Heart left ventricle (tissue), 16 donors: ENCODE results near the gene COX7A2. TPM values are rescaled to one million over a fixed set of nuclear protein-coding genes. Genes with fewer than 3 reads are reported as not detected.

Source experiments
- ATAC-seq, 4 donors: fragments of 200-7000 bp; cut with Tn5 transposase; one replicate each; pipeline ENCODE4 v1.9.1; 2020 to 2022; ENCODE audit warnings: moderate library complexity in 4 of 4, mild to moderate bottlenecking in 3 of 4, moderate number of reproducible peaks in 1 of 4
- DNase-seq, 5 donors: peaks; one replicate each; pipeline ENCODE4 v3.0.0-alpha.2; 2020
- H3K27ac ChIP-seq, 12 donors: fragments of 200-600 bp; sonication (generic) in 4 of 12; one replicate each; pipeline versions ENCODE4 v1.5.0 to v1.8.0; 2016 to 2022; ENCODE audit warnings: mild to moderate bottlenecking in 2 of 12
- H3K27me3 ChIP-seq, 9 donors: fragments of 200-600 bp; sonication (generic) in 2 of 9; one replicate each; pipeline versions ENCODE4 v1.5.1 to v1.8.0; 2016 to 2022; ENCODE audit warnings: mild to moderate bottlenecking in 3 of 9
- H3K36me3 ChIP-seq, 9 donors: fragments of 200-600 bp; sonication (generic) in 2 of 9; one replicate each; pipeline versions ENCODE4 v1.5.0 to v1.8.0; 2018 to 2022; ENCODE audit warnings: mild to moderate bottlenecking in 2 of 9
- H3K4me1 ChIP-seq, 12 donors: fragments of 200-600 bp; sonication (generic) in 4 of 12; one replicate each; pipeline versions ENCODE4 v1.5.0 to v1.8.0; 2016 to 2022; ENCODE audit warnings: mild to moderate bottlenecking in 3 of 12
- H3K4me3 ChIP-seq, 12 donors: fragments of 200-600 bp; sonication (generic) in 4 of 12; one replicate each; pipeline versions ENCODE4 v1.5.0 to v1.8.0; 2017 to 2022; ENCODE audit warnings: mild to moderate bottlenecking in 9 of 12, moderate library complexity in 4 of 12
- H3K9me3 ChIP-seq, 12 donors: fragments of 200-600 bp; sonication (generic) in 4 of 12; one replicate each; pipeline versions ENCODE4 v1.5.0 to v1.8.0; 2016 to 2022; ENCODE audit warnings: mild to moderate bottlenecking in 1 of 12
- CTCF ChIP-seq, 12 donors: fragments of 200-600 bp; sonication (generic) in 4 of 12; IDR thresholded peaks; one replicate each; pipeline versions ENCODE4 v1.5.0 to v1.8.0; 2018 to 2022; ENCODE audit warnings: antibody characterized with exemption in 12 of 12, mild to moderate bottlenecking in 5 of 12
- POLR2A ChIP-seq, 2 donors: fragments of 450-650 bp; IDR thresholded peaks; one replicate each; pipeline ENCODE4 v1.6.1; 2017; ENCODE audit warnings: antibody characterized with exemption in 2 of 2, mild to moderate bottlenecking in 2 of 2, moderate library complexity in 2 of 2
- WGBS, 4 donors: extraction: QIAGEN DNeasy Blood & Tissue Kit in 2 of 4; methylation state at CpG; one replicate each; pipeline versions ENCODE4 v1.1.5 to v1.1.7; 2013 to 2018; 5-methylcytosine and 5-hydroxymethylcytosine counted together
- intact Hi-C, 10 donors: fragments of 100-400 bp; cut with DNase I; formaldehyde crosslinking; loops; one replicate each; pipeline versions ENCODE4 v1.11.1 to v1.14.2; 2022
- polyA plus RNA-seq, 2 donors: library from polyadenylated mRNA; stranded (reverse); fragments of 200-250 nt; gene quantifications; one replicate each; pipeline ENCODE4 v1.2.3, GENCODE V29; 2013
- total RNA-seq, 9 donors: library from RNA; depleted of rRNA in 2 of 9; stranded (reverse); fragments of >200 nt in 2 of 9; fragmentation: NEBNext Ultra II Directional in 3 of 9; extraction: Animal tissue kit (Norgen Biotek cat#: 25700) in 3 of 9; gene quantifications; one replicate each; pipeline versions ENCODE4 v1.1.0 to v1.2.4, GENCODE V29; 2016 to 2023
- donor health status: ischemic (EF 13 %, LVEDD 7.1; RV severe dilation, severe dysfunction).
- donor health status: healthy with polysubstance abuse.
- donor health status: DM: no; HTN: yes; CAD: no.
- donor health status: DM: no; HTN: no; CAD: no.
- donor health status: ischemic (EF 25% LVEDD 6.9; RV normal size, moderate dysfunction).
- donor health status: ischemic (EF 25% LVEDD 5.7; RV mildly dilated, moderate dysfunction).
- donor health status: healthy.
- donor health status: DM: yes; HTN: yes; CAD: no.
- donor health status: ischemic (EF 35%, LVEDD 5.7; RV mildly dilated, moderate dysfunction).
- donor health status: nonischemic (EF 11% LVEDD 7.7; RV severe dilation, severe dysfunction).
- donor health status: DM: yes; HTN: yes; CAD: no.
- donor health status: PGD.
- donor health status: ischemic (EF 29% LVEDD 5.4; RV normal size, mild dysfunction).
- donor health status: nonischemic (EF 23%, LVEDD 6.1; RV moderate dilation, normal function).

COX7A2 gene
- total and polyA plus RNA-seq, 11 donors, result 646 to 1,466 (median 1,110) TPM

GRCh38 chr6:75268988-75269354 lies 25.4 kb upstream of the COX7A2 start:
- no peak for TF ChIP-seq POLR2A (IDR thresholded peaks at IDR 0.05)
- no peak for TF ChIP-seq CTCF (IDR thresholded peaks at IDR 0.05)
- Histone ChIP-seq H3K27ac (no peak overlapping the region), H3K36me3 (peaks cover 0 to 31% (median 17%) of the 10 kb centered on the region in 9 donors), H3K27me3 (no peaks in the 10 kb centered on the region), H3K4me3 (no peak overlapping the region), H3K4me1 (peaks cover 0 to 60% (median 23%) of the 10 kb centered on the region in 12 donors), H3K9me3 (peaks cover 0 to 5% (median 0%) of the 10 kb centered on the region in 12 donors)
- WGBS, 4 donors, result 89 to 96% (median 92%) methylated on average over 4 of the region's 4 CpGs
- intact Hi-C loops, result loop anchor here in 4 of 10 donors (2.0 to 5.0 kb wide), 3 partner anchors 238 to 258 kb away; no protein-coding TSS in a partner anchor
- DNase-seq (no peak), ATAC-seq (no peak)

GRCh38 chr6:75268121-75268987 lies 24.8 kb upstream of the COX7A2 start:
- H3K4me1 ChIP-seq, result peaks cover 0 to 60% (median 24%) of the 10 kb centered on the region in 12 donors
- H3K9me3 ChIP-seq, result peaks cover 0 to 5% (median 0%) of the 10 kb centered on the region in 12 donors
- H3K36me3 ChIP-seq, result peaks cover 0 to 37% (median 23%) of the 10 kb centered on the region in 9 donors
- no peak for TF ChIP-seq CTCF (IDR thresholded peaks at IDR 0.05)
- no peak for TF ChIP-seq POLR2A (IDR thresholded peaks at IDR 0.05)
- DNase-seq (no peak), ATAC-seq (peak in 2 of 4 donors; percentile 23 to 29)
- intact Hi-C loops, result loop anchor here in 4 of 10 donors (2.0 to 5.0 kb wide), 3 partner anchors 239 to 259 kb away; no protein-coding TSS in a partner anchor
- 74 to 82% (median 79%) methylated on average over 5 of the region's 5 CpGs for WGBS, 4 donors
- H3K4me3 ChIP-seq, result no peak overlapping the region
- no peaks in the 10 kb centered on the region for H3K27me3 ChIP-seq
- peak overlapping the region in 3 of 12 donors; percentile 30 to 54 (median 31) for H3K27ac ChIP-seq

- WGBS, 4 donors, result 18 to 32% (median 24%) methylated on average over 4 of the region's 4 CpGs
- ATAC-seq, result peak in 2 of 4 donors; percentile 30 to 52
- Histone ChIP-seq H3K27me3 (no peaks in the 10 kb centered on the region), H3K4me1 (peaks cover 0 to 55% (median 22%) of the 10 kb centered on the region in 12 donors), H3K4me3 (no peak overlapping the region), H3K9me3 (peaks cover 0 to under 1% (median 0%) of the 10 kb centered on the region in 12 donors), H3K27ac (peak overlapping the region in 2 of 12 donors; percentile 31 to 54), H3K36me3 (peaks cover 0 to 46% (median 31%) of the 10 kb centered on the region in 9 donors)
- intact Hi-C loops, result loop anchor here in 7 of 10 donors (2.0 to 5.0 kb wide), 4 partner anchors 240 to 260 kb away; no protein-coding TSS in a partner anchor
- no peak for TF ChIP-seq CTCF (IDR thresholded peaks at IDR 0.05)
- no peak for TF ChIP-seq POLR2A (IDR thresholded peaks at IDR 0.05)
- no peak for DNase-seq
These were observed 23.9 kb upstream of the COX7A2 start for GRCh38 chr6:75267461-75267860.

GRCh38 chr6:75266716-75267291 lies 23.2 kb upstream of the COX7A2 start:
- Histone ChIP-seq H3K4me3 (no peak overlapping the region), H3K36me3 (peaks cover 0 to 49% (median 33%) of the 10 kb centered on the region in 9 donors), H3K4me1 (peaks cover 0 to 48% (median 21%) of the 10 kb centered on the region in 12 donors), H3K9me3 (no peaks in the 10 kb centered on the region), H3K27ac (no peak overlapping the region), H3K27me3 (no peaks in the 10 kb centered on the region)
- no peak for TF ChIP-seq POLR2A (IDR thresholded peaks at IDR 0.05)
- TF ChIP-seq CTCF (IDR thresholded peaks at IDR 0.05), result peak; percentile 69 to 93 (median 86)
- ATAC-seq, result peak in 3 of 4 donors; percentile 68 to 70 (median 70)
- no peak for DNase-seq
- intact Hi-C loops, result loop anchor here in 8 of 10 donors (1.0 to 5.0 kb wide), 5 partner anchors 240 to 260 kb away; no protein-coding TSS in a partner anchor
- WGBS, 4 donors, result 45 to 56% (median 52%) methylated on average over 2 of the region's 2 CpGs
